HepG2 (cell line): ENCODE measurements around the gene TMF1. TPM values are rescaled to one million over a fixed set of nuclear protein-coding genes. Genes with fewer than 3 reads are reported as not detected.
A peak's percentile ranks its signal among the peaks of the same experiment; 100 is the strongest.

Experiments
- ERF ChIP-seq: IDR thresholded peaks from 2 replicates; pipeline ENCODE4 v1.6.1; 2018; ENCODE audit warnings: missing biosample characterization, missing genetic modification reagents
- FOXA3 ChIP-seq: IDR thresholded peaks from 2 replicates; pipeline ENCODE4 v1.6.1; 2016; ENCODE audit warnings: missing genetic modification reagents, missing compliant biosample characterization
- HOXA3 ChIP-seq: sonication (generic); formaldehyde crosslinking; IDR thresholded peaks from 2 replicates; pipeline ENCODE4 v1.5.0; 2020; ENCODE audit warnings: missing genetic modification reagents
- MAZ ChIP-seq, 2 experiments: sonication (generic) in 1 of 2; formaldehyde crosslinking in 1 of 2; IDR thresholded peaks; 2 replicates each; pipeline versions ENCODE4 v1.5.0 to v1.6.1; 2012 to 2020; ENCODE audit warnings: low read depth in 2 of 2, mild to moderate bottlenecking in 2 of 2, borderline replicate concordance in 1 of 2, improper control_type of control experiment in 1 of 2, low read length in 1 of 2, missing genetic modification reagents in 1 of 2, moderate library complexity in 1 of 2
- MED1 ChIP-seq: sonication (generic); formaldehyde crosslinking; IDR thresholded peaks from 2 replicates; pipeline ENCODE4 v1.4.0; 2020; ENCODE audit warnings: missing genetic modification reagents
- POLR2AphosphoS5 ChIP-seq: IDR thresholded peaks from 2 replicates; pipeline ENCODE4 v1.6.1; 2012; ENCODE audit warnings: low read depth, low read length
- SP1 ChIP-seq, 2 experiments: fragments of 450-650 bp in 1 of 2; sonication (generic) in 1 of 2; formaldehyde crosslinking in 1 of 2; IDR thresholded peaks; 2 replicates each; pipeline versions ENCODE4 v1.4.0 to v1.6.1; 2016 to 2020; ENCODE audit warnings: missing genetic modification reagents in 1 of 2
- SP5 ChIP-seq: IDR thresholded peaks from 2 replicates; pipeline ENCODE4 v1.6.1; 2016; ENCODE audit warnings: low read depth, borderline replicate concordance
- ZKSCAN1 ChIP-seq: fragments of 150-350 bp; IDR thresholded peaks from 2 replicates; pipeline ENCODE4 v1.6.1; 2014; ENCODE audit warnings: low read length
- ZNF12 ChIP-seq: sonication (generic); formaldehyde crosslinking; IDR thresholded peaks from 2 replicates; pipeline ENCODE4 v1.5.0; 2020; ENCODE audit warnings: missing genetic modification reagents
- ZNF234 ChIP-seq: sonication (generic); formaldehyde crosslinking; conservative IDR thresholded peaks from 2 replicates; pipeline ENCODE4 v1.5.1; 2020; ENCODE audit warnings: mild to moderate bottlenecking, missing genetic modification reagents
- polyA plus RNA-seq, 8 experiments: library from polyadenylated mRNA; depleted of rRNA in 3 of 8; stranded (reverse) in 7 of 8; unstranded in 1 of 8; fragments of >200 nt; fragmentation: Illumina TruSeq in 4 of 8; extraction: Trizol in 4 of 8; gene quantifications; 2 replicates each; pipeline versions ENCODE4 v1.2.1 to v1.2.3, GENCODE V29; 2011 to 2016; ENCODE audit warnings: low read depth in 4 of 8, missing spikeins in 1 of 8, mixed read lengths in 1 of 8; ENCODE audit not compliant: insufficient read depth in 1 of 8
- total RNA-seq, 5 experiments: library from RNA; depleted of rRNA; stranded (reverse); fragments of >200 nt; fragmentation: Illumina TruSeq; extraction: Trizol; gene quantifications; 2 replicates each; pipeline ENCODE4 v1.2.3, GENCODE V29; 2016; ENCODE audit warnings: low read depth in 1 of 5
- TF ChIP-seq, protein P1 (sequence below), 2 experiments: sonication (generic) in 1 of 2; formaldehyde crosslinking in 1 of 2; IDR thresholded peaks; 2 replicates each; pipeline versions ENCODE4 v1.5.1 to v1.6.1; 2011 to 2020; ENCODE audit warnings: borderline replicate concordance in 1 of 2, low read depth in 1 of 2, low read length in 1 of 2, mild to moderate bottlenecking in 1 of 2, missing genetic modification reagents in 1 of 2, moderate library complexity in 1 of 2
- TF ChIP-seq, protein P2 (sequence below): sonication (generic); formaldehyde crosslinking; IDR thresholded peaks from 2 replicates; pipeline ENCODE4 v1.4.0; 2020; ENCODE audit warnings: missing genetic modification reagents
- TF ChIP-seq, protein P3 (sequence below): IDR thresholded peaks from 2 replicates; pipeline ENCODE4 v1.6.1; 2016; ENCODE audit warnings: mild to moderate bottlenecking, missing biosample characterization, missing genetic modification reagents
- TF ChIP-seq, protein P4 (sequence below): sonication (generic); formaldehyde crosslinking; IDR thresholded peaks from 2 replicates; pipeline ENCODE4 v1.4.0; 2020; ENCODE audit warnings: low read depth, mild to moderate bottlenecking, missing genetic modification reagents
- TF ChIP-seq, protein P5 (sequence below): IDR thresholded peaks from 2 replicates; pipeline ENCODE4 v1.6.1; 2016; ENCODE audit warnings: low read depth, borderline replicate concordance
- TF ChIP-seq, protein P6 (sequence below), 2 experiments: IDR thresholded peaks; 2 replicates each; pipeline ENCODE4 v1.6.1; 2011 to 2012; ENCODE audit warnings: low read length in 2 of 2, borderline replicate concordance in 1 of 2, low read depth in 1 of 2, mild to moderate bottlenecking in 1 of 2, moderate library complexity in 1 of 2

The TMF1 gene
- total and polyA plus RNA-seq, 2 of the 13 experiments (the other 11 are each of a cell fraction or from before 2014, with no cell fraction given) = 12.1 to 38.4 TPM

DNA sequence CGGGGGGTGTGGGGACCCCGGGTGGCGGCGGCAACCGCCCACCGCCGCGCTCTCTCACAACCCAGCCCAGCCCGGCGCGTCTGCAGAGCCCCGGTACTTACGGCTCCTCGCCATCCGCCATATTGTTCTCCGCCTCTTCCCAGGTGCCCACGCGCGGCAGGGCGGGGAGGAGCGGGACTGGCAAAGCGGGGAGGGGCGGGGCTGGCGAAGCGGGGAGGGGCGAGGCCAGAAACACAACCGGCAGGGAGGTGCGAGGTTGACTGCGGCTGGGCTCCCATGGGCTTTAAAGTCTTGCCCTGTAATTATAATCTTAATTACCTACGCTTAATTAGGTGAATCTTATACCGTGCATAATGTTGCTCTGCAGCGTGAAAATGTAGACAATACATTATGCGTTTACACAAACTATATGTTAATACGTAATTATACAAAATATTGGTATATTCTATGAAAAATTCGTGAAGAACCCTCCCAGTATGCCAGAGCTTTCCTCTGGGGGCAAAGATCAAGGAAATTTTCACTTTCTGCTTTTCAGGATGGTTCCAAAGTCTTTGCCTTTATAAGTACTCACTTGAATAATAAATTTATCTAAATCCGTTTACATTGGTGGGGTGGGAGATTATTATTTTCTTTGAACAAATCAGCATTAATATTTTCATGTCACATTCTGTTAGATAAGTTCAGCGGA is 28.2 kb upstream of the TMF1 start, which contains the start of gene UBA3 (continued):
- TF ChIP-seq, protein P1, sequence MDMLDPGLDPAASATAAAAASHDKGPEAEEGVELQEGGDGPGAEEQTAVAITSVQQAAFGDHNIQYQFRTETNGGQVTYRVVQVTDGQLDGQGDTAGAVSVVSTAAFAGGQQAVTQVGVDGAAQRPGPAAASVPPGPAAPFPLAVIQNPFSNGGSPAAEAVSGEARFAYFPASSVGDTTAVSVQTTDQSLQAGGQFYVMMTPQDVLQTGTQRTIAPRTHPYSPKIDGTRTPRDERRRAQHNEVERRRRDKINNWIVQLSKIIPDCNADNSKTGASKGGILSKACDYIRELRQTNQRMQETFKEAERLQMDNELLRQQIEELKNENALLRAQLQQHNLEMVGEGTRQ (IDR thresholded peaks at IDR 0.05; ENCODE audit: low read depth, low read length) = no peak
- TF ChIP-seq, protein P1 (CRISPR knock-in tag; IDR thresholded peaks at IDR 0.05; ENCODE audit: borderline replicate concordance) = no peak
- TF ChIP-seq, protein P2, sequence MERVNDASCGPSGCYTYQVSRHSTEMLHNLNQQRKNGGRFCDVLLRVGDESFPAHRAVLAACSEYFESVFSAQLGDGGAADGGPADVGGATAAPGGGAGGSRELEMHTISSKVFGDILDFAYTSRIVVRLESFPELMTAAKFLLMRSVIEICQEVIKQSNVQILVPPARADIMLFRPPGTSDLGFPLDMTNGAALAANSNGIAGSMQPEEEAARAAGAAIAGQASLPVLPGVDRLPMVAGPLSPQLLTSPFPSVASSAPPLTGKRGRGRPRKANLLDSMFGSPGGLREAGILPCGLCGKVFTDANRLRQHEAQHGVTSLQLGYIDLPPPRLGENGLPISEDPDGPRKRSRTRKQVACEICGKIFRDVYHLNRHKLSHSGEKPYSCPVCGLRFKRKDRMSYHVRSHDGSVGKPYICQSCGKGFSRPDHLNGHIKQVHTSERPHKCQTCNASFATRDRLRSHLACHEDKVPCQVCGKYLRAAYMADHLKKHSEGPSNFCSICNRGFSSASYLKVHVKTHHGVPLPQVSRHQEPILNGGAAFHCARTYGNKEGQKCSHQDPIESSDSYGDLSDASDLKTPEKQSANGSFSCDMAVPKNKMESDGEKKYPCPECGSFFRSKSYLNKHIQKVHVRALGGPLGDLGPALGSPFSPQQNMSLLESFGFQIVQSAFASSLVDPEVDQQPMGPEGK (CRISPR knock-in tag) = peak; percentile 53; the same call in 1 of the 2 replicates
- TF ChIP-seq SP5 (CRISPR knock-in tag) = peak; percentile 59
- TF ChIP-seq, protein P3, sequence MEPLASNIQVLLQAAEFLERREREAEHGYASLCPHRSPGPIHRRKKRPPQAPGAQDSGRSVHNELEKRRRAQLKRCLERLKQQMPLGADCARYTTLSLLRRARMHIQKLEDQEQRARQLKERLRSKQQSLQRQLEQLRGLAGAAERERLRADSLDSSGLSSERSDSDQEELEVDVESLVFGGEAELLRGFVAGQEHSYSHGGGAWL (CRISPR knock-in tag) = no peak
- no peak for TF ChIP-seq ZNF12
- TF ChIP-seq ZKSCAN1 = no peak
- TF ChIP-seq MED1 (CRISPR knock-in tag) = 0 out of 2 replicates have a peak, but pooled peaks have one; percentile 17
- TF ChIP-seq MAZ (IDR thresholded peaks at IDR 0.05; ENCODE audit: borderline replicate concordance, low read depth, low read length) = no peak
- peak; percentile 59; the same call in 1 of the 2 replicates for TF ChIP-seq MAZ (CRISPR knock-in tag; IDR thresholded peaks at IDR 0.05; ENCODE audit: low read depth)
- no peak for TF ChIP-seq FOXA3 (CRISPR knock-in tag)
- TF ChIP-seq ZNF234 = no peak
- TF ChIP-seq ERF (CRISPR knock-in tag) = no peak
- TF ChIP-seq SP1 (IDR thresholded peaks at IDR 0.05) = no peak
- peak; percentile 55; the same call in 1 of the 2 replicates for TF ChIP-seq SP1 (CRISPR knock-in tag; IDR thresholded peaks at IDR 0.05)
- TF ChIP-seq, protein P4, sequence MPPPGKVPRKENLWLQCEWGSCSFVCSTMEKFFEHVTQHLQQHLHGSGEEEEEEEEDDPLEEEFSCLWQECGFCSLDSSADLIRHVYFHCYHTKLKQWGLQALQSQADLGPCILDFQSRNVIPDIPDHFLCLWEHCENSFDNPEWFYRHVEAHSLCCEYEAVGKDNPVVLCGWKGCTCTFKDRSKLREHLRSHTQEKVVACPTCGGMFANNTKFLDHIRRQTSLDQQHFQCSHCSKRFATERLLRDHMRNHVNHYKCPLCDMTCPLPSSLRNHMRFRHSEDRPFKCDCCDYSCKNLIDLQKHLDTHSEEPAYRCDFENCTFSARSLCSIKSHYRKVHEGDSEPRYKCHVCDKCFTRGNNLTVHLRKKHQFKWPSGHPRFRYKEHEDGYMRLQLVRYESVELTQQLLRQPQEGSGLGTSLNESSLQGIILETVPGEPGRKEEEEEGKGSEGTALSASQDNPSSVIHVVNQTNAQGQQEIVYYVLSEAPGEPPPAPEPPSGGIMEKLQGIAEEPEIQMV (CRISPR knock-in tag) = no peak
- TF ChIP-seq, protein P5, sequence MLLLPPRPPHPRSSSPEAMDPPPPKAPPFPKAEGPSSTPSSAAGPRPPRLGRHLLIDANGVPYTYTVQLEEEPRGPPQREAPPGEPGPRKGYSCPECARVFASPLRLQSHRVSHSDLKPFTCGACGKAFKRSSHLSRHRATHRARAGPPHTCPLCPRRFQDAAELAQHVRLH (CRISPR knock-in tag) = no peak
- peak; percentile 66; the same call in 1 of the 2 replicates for TF ChIP-seq HOXA3 (CRISPR knock-in tag)
- TF ChIP-seq, protein P6, sequence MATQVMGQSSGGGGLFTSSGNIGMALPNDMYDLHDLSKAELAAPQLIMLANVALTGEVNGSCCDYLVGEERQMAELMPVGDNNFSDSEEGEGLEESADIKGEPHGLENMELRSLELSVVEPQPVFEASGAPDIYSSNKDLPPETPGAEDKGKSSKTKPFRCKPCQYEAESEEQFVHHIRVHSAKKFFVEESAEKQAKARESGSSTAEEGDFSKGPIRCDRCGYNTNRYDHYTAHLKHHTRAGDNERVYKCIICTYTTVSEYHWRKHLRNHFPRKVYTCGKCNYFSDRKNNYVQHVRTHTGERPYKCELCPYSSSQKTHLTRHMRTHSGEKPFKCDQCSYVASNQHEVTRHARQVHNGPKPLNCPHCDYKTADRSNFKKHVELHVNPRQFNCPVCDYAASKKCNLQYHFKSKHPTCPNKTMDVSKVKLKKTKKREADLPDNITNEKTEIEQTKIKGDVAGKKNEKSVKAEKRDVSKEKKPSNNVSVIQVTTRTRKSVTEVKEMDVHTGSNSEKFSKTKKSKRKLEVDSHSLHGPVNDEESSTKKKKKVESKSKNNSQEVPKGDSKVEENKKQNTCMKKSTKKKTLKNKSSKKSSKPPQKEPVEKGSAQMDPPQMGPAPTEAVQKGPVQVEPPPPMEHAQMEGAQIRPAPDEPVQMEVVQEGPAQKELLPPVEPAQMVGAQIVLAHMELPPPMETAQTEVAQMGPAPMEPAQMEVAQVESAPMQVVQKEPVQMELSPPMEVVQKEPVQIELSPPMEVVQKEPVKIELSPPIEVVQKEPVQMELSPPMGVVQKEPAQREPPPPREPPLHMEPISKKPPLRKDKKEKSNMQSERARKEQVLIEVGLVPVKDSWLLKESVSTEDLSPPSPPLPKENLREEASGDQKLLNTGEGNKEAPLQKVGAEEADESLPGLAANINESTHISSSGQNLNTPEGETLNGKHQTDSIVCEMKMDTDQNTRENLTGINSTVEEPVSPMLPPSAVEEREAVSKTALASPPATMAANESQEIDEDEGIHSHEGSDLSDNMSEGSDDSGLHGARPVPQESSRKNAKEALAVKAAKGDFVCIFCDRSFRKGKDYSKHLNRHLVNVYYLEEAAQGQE (IDR thresholded peaks at IDR 0.05; ENCODE audit: borderline replicate concordance in 1 of 2, low read depth in 1 of 2, low read length in 2 of 2) = peak in 1 of 2 experiments; percentile 54; a peak in 1 of 4 replicates
- TF ChIP-seq POLR2AphosphoS5 = peak; percentile 69
